Measurements from ENCODE around the gene IQUB. TPM values are rescaled to one million over a fixed set of nuclear protein-coding genes. Genes with fewer than 3 reads are reported as not detected.
"Not testable (repeated sequence)": the region's sequence is repeated elsewhere in the genome, so short reads cannot be mapped to it uniquely, and the experiment has no call there.

IQUB gene
- total RNA-seq, 2 donors from 2014 or later: 0.16 to 0.34 TPM

DNA sequence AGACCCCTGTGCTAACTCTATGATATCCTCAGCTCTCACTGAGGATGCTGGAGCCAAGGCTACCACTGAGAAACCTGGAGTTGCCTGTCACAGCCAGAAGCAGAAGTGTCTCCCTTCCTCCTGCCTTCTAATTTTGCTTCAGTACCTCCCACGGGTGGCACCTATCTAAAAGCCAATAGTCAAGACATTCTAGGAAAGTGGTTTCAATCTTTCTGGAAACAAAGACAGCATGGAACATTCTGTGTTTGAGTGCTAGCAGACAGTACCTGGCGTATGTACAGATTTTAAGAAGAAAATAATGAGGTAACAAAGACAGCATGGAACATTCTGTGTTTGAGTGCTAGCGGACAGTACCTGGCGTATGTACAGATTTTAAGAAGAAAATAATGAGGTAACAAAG lies 126.4 kb downstream of the IQUB start:
- not testable (repeated sequence) for H3K36me3 Mint-ChIP-seq; ATAC-seq; H3K9me3 Mint-ChIP-seq; DNase-seq (ENCODE audit: low spot score in 2 of 2); H3K27ac Mint-ChIP-seq

Other genes starting within 250 kb of the IQUB start
- gene NDUFA5, start 23.2 kb upstream of the IQUB start, total RNA-seq: 10 to 100 TPM; 53.3 to 55.4 TPM
- gene ASB15, start 67.2 kb upstream of the IQUB start, total RNA-seq: not detected
- not detected for gene LMOD2, start 121.3 kb upstream of the IQUB start, total RNA-seq
- gene WASL, start 214.4 kb upstream of the IQUB start, total RNA-seq: 1 to 10 TPM; 5.3 to 7.8 TPM